HCT116 (cell line): ENCODE results near the gene CHID1. TPM values are rescaled to one million over a fixed set of nuclear protein-coding genes. Genes with fewer than 3 reads are reported as not detected.

Experiments
- ATAC-seq: fragments of 200-7000 bp; cut with Tn5 transposase; 2 replicates; pipeline ENCODE4 v1.9.1; 2020; ENCODE audit warnings: mild to moderate bottlenecking, moderate library complexity
- BruUV-seq: library from RNA; stranded (reverse); fragments of 400-500 nt; replicated peaks from 2 replicates; lab custom pipeline; 2021; lab: Mats Ljungman, UMichigan
- CTCF ChIA-PET: fragments of 300-600 bp; sonication (Branson Sonifier 250); formaldehyde crosslinking; loops from one replicate; lab custom pipeline; 2021; ENCODE audit warnings: antibody characterized with exemption; lab: Charles Lee
- POLR2A ChIA-PET: fragments of 300-600, 350-600 bp; sonication (Branson Sonifier 250); formaldehyde crosslinking; loops from one replicate; lab custom pipeline; 2021; ENCODE audit warnings: antibody characterized with exemption; lab: Charles Lee
- RAD21 ChIA-PET, 2 experiments: fragments of 300-600 bp; sonication (Branson Sonifier 250); formaldehyde crosslinking; loops; one replicate each; lab custom pipeline; 2023; ENCODE audit warnings: low total read pairs in 2 of 2; ENCODE audit not compliant: uncharacterized antibody in 2 of 2, unreplicated experiment in 2 of 2, low non-redundant PET in 1 of 2; lab: Charles Lee
- DNase-seq: peaks from one replicate; pipeline ENCODE4 v3.0.0-alpha.2; 2010; ENCODE audit warnings: low read depth, low spot score
- H2AFZ ChIP-seq: fragments of 200-600 bp; shearing (Covaris generic), sonication (generic); 2 replicates; pipeline ENCODE4 v1.6.1; 2017; ENCODE audit warnings: low read depth, mixed run types, mixed read lengths, antibody characterized with exemption, low read length; ENCODE audit not compliant: poor library complexity, severe bottlenecking
- H3K27ac ChIP-seq: 2 replicates; pipeline ENCODE4 v1.5.1; 2012; ENCODE audit warnings: low read depth, low read length
- H3K27me3 ChIP-seq: fragments of 200-600 bp; sonication (generic); 2 replicates; pipeline ENCODE4 v1.6.1; 2016; ENCODE audit warnings: mixed run types, low read length, mixed read lengths; ENCODE audit not compliant: insufficient read depth
- H3K36me3 ChIP-seq, 2 experiments: fragments of 200-500 bp in 1 of 2; fragments of 200-600 bp in 1 of 2; sonication (Bioruptor generic) in 1 of 2; sonication (generic) in 1 of 2; 2 replicates each; pipeline versions ENCODE4 v1.5.1 to v1.6.1; 2014 to 2016; ENCODE audit warnings: low read length in 2 of 2, inconsistent platforms in 1 of 2, mixed read lengths in 1 of 2, mixed run types in 1 of 2; ENCODE audit not compliant: insufficient read depth in 2 of 2, control insufficient read depth in 1 of 2
- H3K4me1 ChIP-seq, 2 experiments: fragments of 200-600 bp in 1 of 2; sonication (generic) in 1 of 2; 2 replicates each; pipeline versions ENCODE4 v1.5.1 to v1.6.1; 2012 to 2017; ENCODE audit warnings: low read length in 2 of 2, inconsistent platforms in 1 of 2, mild to moderate bottlenecking in 1 of 2, mixed read lengths in 1 of 2, mixed run types in 1 of 2, moderate library complexity in 1 of 2; ENCODE audit not compliant: insufficient read depth in 2 of 2, control insufficient read depth in 1 of 2
- H3K4me2 ChIP-seq: fragments of 200-600 bp; sonication (generic); 2 replicates; pipeline ENCODE4 v1.6.1; 2017; ENCODE audit warnings: mixed run types, low read length, mixed read lengths
- H3K4me3 ChIP-seq, 2 experiments: fragments of 200-600 bp in 1 of 2; sonication (generic) in 1 of 2; replicated peaks in 1 of 2; 2 replicates each; pipeline ENCODE4 v1.5.1; 2011 to 2016; ENCODE audit warnings: low read length in 2 of 2, control low read depth in 1 of 2, low read depth in 1 of 2, mild to moderate bottlenecking in 1 of 2, mixed read lengths in 1 of 2, mixed run types in 1 of 2
- H3K79me2 ChIP-seq: fragments of 200-600 bp; sonication (generic); 2 replicates; pipeline ENCODE4 v1.6.1; 2017; ENCODE audit warnings: mild to moderate bottlenecking, mixed run types, low read length, moderate library complexity, mixed read lengths; ENCODE audit not compliant: insufficient read depth
- H3K9ac ChIP-seq: fragments of 200-600 bp; sonication (generic); 2 replicates; pipeline ENCODE4 v1.6.1; 2016; ENCODE audit warnings: low read length, mixed read lengths
- H3K9me2 ChIP-seq: fragments of 200-600 bp; sonication (generic), shearing (Covaris generic); 2 replicates; pipeline ENCODE4 v1.6.1; 2017; ENCODE audit warnings: mixed run types, mild to moderate bottlenecking, moderate library complexity; ENCODE audit not compliant: insufficient read depth
- H3K9me3 ChIP-seq, 2 experiments: fragments of 200-500 bp in 1 of 2; fragments of 200-600 bp in 1 of 2; sonication (Bioruptor generic) in 1 of 2; sonication (generic) in 1 of 2; 2 replicates each; pipeline ENCODE4 v1.6.1; 2014 to 2017; ENCODE audit warnings: low read length in 2 of 2, mixed read lengths in 2 of 2, inconsistent platforms in 1 of 2, low read depth in 1 of 2, mild to moderate bottlenecking in 1 of 2, mixed run types in 1 of 2, moderate library complexity in 1 of 2; ENCODE audit not compliant: control insufficient read depth in 1 of 2, insufficient read depth in 1 of 2
- H4K20me1 ChIP-seq: fragments of 200-600 bp; sonication (generic), shearing (Covaris generic); 2 replicates; pipeline ENCODE4 v1.6.1; 2017; ENCODE audit warnings: mixed run types, mild to moderate bottlenecking, moderate library complexity; ENCODE audit not compliant: insufficient read depth
- ATF3 ChIP-seq: IDR thresholded peaks from 2 replicates; pipeline ENCODE4 v1.6.1; 2012
- CEBPB ChIP-seq: IDR thresholded peaks from 2 replicates; pipeline ENCODE4 v1.6.1; 2012; ENCODE audit warnings: low read depth
- CTCF ChIP-seq, 3 experiments: fragments of 200-600 bp in 1 of 3; sonication (generic) in 1 of 3; IDR thresholded peaks in 2 of 3; conservative IDR thresholded peaks in 1 of 3; 2 replicates each; pipeline ENCODE4 v1.5.1; 2012 to 2017; ENCODE audit warnings: low read depth in 2 of 3, low read length in 2 of 3, antibody characterized with exemption in 1 of 3, borderline replicate concordance in 1 of 3, control low read depth in 1 of 3, mild to moderate bottlenecking in 1 of 3, mixed read lengths in 1 of 3, mixed run types in 1 of 3, moderate library complexity in 1 of 3; ENCODE audit not compliant: insufficient read depth in 1 of 3
- ELF1 ChIP-seq: IDR thresholded peaks from 2 replicates; pipeline ENCODE4 v1.6.1; 2012; ENCODE audit warnings: low read depth, borderline replicate concordance
- EZH2 ChIP-seq: fragments of 200-600 bp; sonication (generic); IDR thresholded peaks from 2 replicates; pipeline ENCODE4 v1.6.1; 2017; ENCODE audit warnings: antibody characterized with exemption, mixed run types
- EZH2phosphoT487 ChIP-seq: fragments of 200-600 bp; IDR thresholded peaks from 2 replicates; pipeline ENCODE4 v1.6.1; 2018; ENCODE audit warnings: antibody characterized with exemption, borderline replicate concordance
- FOSL1 ChIP-seq: IDR thresholded peaks from 2 replicates; pipeline ENCODE4 v1.6.1; 2012; ENCODE audit warnings: low read depth
- MAX ChIP-seq: IDR thresholded peaks from 2 replicates; pipeline ENCODE4 v1.6.1; 2012
- POLR2A ChIP-seq: IDR thresholded peaks from 2 replicates; pipeline ENCODE4 v1.7.0; 2011; ENCODE audit warnings: borderline replicate concordance; ENCODE audit not compliant: insufficient read depth, insufficient read length; ENCODE audit errors: extremely low read depth
- POLR2AphosphoS5 ChIP-seq: IDR thresholded peaks from 2 replicates; pipeline ENCODE4 v1.6.1; 2011; ENCODE audit warnings: mild to moderate bottlenecking, low read depth, low read length, moderate library complexity
- RAD21 ChIP-seq: IDR thresholded peaks from 2 replicates; pipeline ENCODE4 v1.6.1; 2012; ENCODE audit warnings: low read depth, mild to moderate bottlenecking
- SIN3A ChIP-seq: IDR thresholded peaks from 2 replicates; pipeline ENCODE4 v1.6.1; 2012; ENCODE audit warnings: low read depth
- SP1 ChIP-seq: IDR thresholded peaks from 2 replicates; pipeline ENCODE4 v1.6.1; 2012; ENCODE audit warnings: low read depth
- SRF ChIP-seq: IDR thresholded peaks from 2 replicates; pipeline ENCODE4 v1.6.1; 2012; ENCODE audit warnings: low read depth
- TCF7L2 ChIP-seq: IDR thresholded peaks from 2 replicates; pipeline ENCODE4 v1.7.0; 2011; ENCODE audit warnings: borderline replicate concordance, inconsistent platforms; ENCODE audit not compliant: insufficient read depth, insufficient read length; ENCODE audit errors: extremely low read depth
- YY1 ChIP-seq: IDR thresholded peaks from 2 replicates; pipeline ENCODE4 v1.6.1; 2011; ENCODE audit warnings: low read length, low read depth, moderate library complexity, mild to moderate bottlenecking; ENCODE audit not compliant: insufficient replicate concordance; ENCODE audit errors: extremely low read depth
- ZBTB33 ChIP-seq: IDR thresholded peaks from 2 replicates; pipeline ENCODE4 v1.6.1; 2011; ENCODE audit warnings: mild to moderate bottlenecking, low read length, moderate library complexity; ENCODE audit not compliant: insufficient replicate concordance; ENCODE audit errors: extremely low read depth
- ZFX ChIP-seq: fragments of 450-650 bp; IDR thresholded peaks from 2 replicates; pipeline ENCODE4 v1.6.1; 2017
- intact Hi-C: fragments of 100-400 bp; cut with micrococcal nuclease; formaldehyde crosslinking; loops from 2 replicates; pipeline ENCODE4 v1.10.0; 2022
- total RNA-seq: library from RNA; stranded (reverse); gene quantifications from one replicate; pipeline ENCODE4 v1.2.1, GENCODE V29; 2021; ENCODE audit not compliant: unreplicated experiment

Gene CHID1
- total RNA-seq, 1 experiment from 2014 or later = 102 TPM

- TF ChIP-seq CTCF (IDR thresholded peaks at IDR 0.05 in 2 of 3, conservative IDR thresholded peaks at IDR 0.05 in 1 of 3; ENCODE audit: borderline replicate concordance in 1 of 3, insufficient read depth in 1 of 3, low read depth in 2 of 3, low read length in 2 of 3) = no peak
- no peak for TF ChIP-seq SIN3A
- no peak for TF ChIP-seq FOSL1
- TF ChIP-seq EZH2 = no peak
- TF ChIP-seq TCF7L2 = no peak
- no peak for TF ChIP-seq POLR2AphosphoS5
These were observed 30.0 kb upstream of the CHID1 start (continued) for GRCh38 chr11:940496-941135.

- Histone ChIP-seq H3K4me3 (no peak overlapping the region), H4K20me1 (no peaks in the 10 kb centered on the region), H3K4me1 (peaks cover 0 to 9% of the 10 kb centered on the region in 2 experiments; a peak in 1 of 4 replicates), H3K9me3 (no peaks in the 10 kb centered on the region), H3K9ac (no peak overlapping the region), H3K4me2 (no peak overlapping the region), H3K36me3 (no peaks in the 10 kb centered on the region), H3K9me2 (no peaks in the 10 kb centered on the region), H3K79me2 (peaks cover 94% of the 10 kb centered on the region), H2AFZ (no peak overlapping the region), H3K27me3 (no peaks in the 10 kb centered on the region), H3K27ac (no peak overlapping the region)
- no TSS peak for BruUV-seq
- POLR2A ChIA-PET = no interaction called here
- ATAC-seq (no peak), DNase-seq (no peak)
- RAD21 ChIA-PET = no interaction called here
- CTCF ChIA-PET = no interaction called here
- intact Hi-C loops = no loop called here
- TF ChIP-seq ZFX (no peak), MAX (no peak), TCF7L2 (no peak), YY1 (no peak), EZH2phosphoT487 (no peak), EZH2 (no peak), ATF3 (no peak), CEBPB (no peak), POLR2AphosphoS5 (no peak), ELF1 (no peak), ZBTB33 (no peak), FOSL1 (no peak), SRF (no peak), SIN3A (no peak), RAD21 (no peak), POLR2A (no peak), SP1 (no peak), CTCF (IDR thresholded peaks at IDR 0.05 in 2 of 3, conservative IDR thresholded peaks at IDR 0.05 in 1 of 3; ENCODE audit: borderline replicate concordance in 1 of 3, insufficient read depth in 1 of 3, low read depth in 2 of 3, low read length in 2 of 3) (no peak)
These were observed 27.2 kb upstream of the CHID1 start for GRCh38 chr11:937841-938261.
